Activated naive CD4-positive, alpha-beta T cell treated with anti-CD3 and anti-CD28 coated beads, Interleukin-2, amount 50 U/mL, for 72 hours (primary cell): ENCODE results near the gene HIPK2. TPM values are rescaled to one million over a fixed set of nuclear protein-coding genes. Genes with fewer than 3 reads are reported as not detected.

Source experiments
- ATAC-seq, 2 donors: fragments of 150-1000 bp; cut with Tn5 transposase; 2 replicates each; pipeline ENCODE4 v1.10.0; 2021; ENCODE audit warnings: mild to moderate bottlenecking in 2 of 2, moderate library complexity in 2 of 2
- DNase-seq, 2 donors: peaks; one replicate each; pipeline ENCODE4 v3.0.0; 2021 to 2022; ENCODE audit warnings: low spot score in 2 of 2
- H3K27ac Mint-ChIP-seq, 2 donors: one replicate each; pipeline ENCODE4 v1.8.0; 2022; ENCODE audit warnings: mild to moderate bottlenecking in 2 of 2, mixed read lengths in 2 of 2
- H3K36me3 Mint-ChIP-seq, 2 donors: one replicate each; pipeline ENCODE4 v1.8.0; 2022; ENCODE audit warnings: mixed read lengths in 2 of 2
- H3K9me3 Mint-ChIP-seq, 2 donors: one replicate each; pipeline ENCODE4 v1.8.0; 2022; ENCODE audit warnings: mixed read lengths in 2 of 2
- total RNA-seq, 2 donors: library from RNA; stranded (reverse); gene quantifications; one replicate each; pipeline ENCODE4 v1.2.3, GENCODE V29; 2022

HIPK2 gene
- total RNA-seq, 2 donors from 2014 or later: 12.8 to 20.9 TPM

GRCh38 chr7:139521439-139521838 lies 256.4 kb downstream of the HIPK2 start:
- no peak overlapping the region for H3K27ac Mint-ChIP-seq
- H3K36me3 Mint-ChIP-seq: peaks cover 0 to 10% of the 10 kb centered on the region in 2 donors
- DNase-seq: no peak
- no peaks in the 10 kb centered on the region for H3K9me3 Mint-ChIP-seq
- ATAC-seq: no peak

- Mint-ChIP-seq H3K9me3 (no peaks in the 10 kb centered on the region), H3K27ac (no peak overlapping the region), H3K36me3 (no peaks in the 10 kb centered on the region)
- DNase-seq (no peak), ATAC-seq (no peak)
Measured at GRCh38 chr7:139515266-139515665, 262.5 kb downstream of the HIPK2 start.

Other genes with a start within 250 kb of the HIPK2 start
- 1 to 10 TPM; 1.4 to 5.8 TPM for gene TBXAS1, start 51.3 kb upstream of the HIPK2 start, total RNA-seq